Measurements from ENCODE around the gene SCIN. TPM values are rescaled to one million over a fixed set of nuclear protein-coding genes. Genes with fewer than 3 reads are reported as not detected.

SCIN gene
- total RNA-seq, 1 experiment from 2014 or later: 0.22 TPM

DNA sequence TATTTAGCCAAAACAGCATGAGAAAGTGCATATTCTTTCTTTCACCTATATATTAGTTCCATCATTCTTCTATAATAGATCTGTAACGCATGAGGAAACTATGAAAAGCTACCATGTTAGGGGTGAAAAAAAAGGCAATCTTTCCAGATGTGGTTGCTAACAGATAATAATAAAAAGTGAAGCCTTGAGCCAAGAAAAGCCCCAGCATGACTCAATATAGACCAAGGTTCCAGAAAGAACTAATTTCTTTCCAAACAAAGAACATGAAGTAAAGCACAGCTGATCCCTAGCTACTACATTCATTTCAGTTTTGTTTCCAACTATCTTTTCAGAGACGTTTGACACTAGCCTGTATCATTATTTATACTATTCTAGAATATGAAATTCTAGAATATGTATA lies 133.4 kb downstream of the SCIN start (continued):
- TF ChIP-seq, protein P1, sequence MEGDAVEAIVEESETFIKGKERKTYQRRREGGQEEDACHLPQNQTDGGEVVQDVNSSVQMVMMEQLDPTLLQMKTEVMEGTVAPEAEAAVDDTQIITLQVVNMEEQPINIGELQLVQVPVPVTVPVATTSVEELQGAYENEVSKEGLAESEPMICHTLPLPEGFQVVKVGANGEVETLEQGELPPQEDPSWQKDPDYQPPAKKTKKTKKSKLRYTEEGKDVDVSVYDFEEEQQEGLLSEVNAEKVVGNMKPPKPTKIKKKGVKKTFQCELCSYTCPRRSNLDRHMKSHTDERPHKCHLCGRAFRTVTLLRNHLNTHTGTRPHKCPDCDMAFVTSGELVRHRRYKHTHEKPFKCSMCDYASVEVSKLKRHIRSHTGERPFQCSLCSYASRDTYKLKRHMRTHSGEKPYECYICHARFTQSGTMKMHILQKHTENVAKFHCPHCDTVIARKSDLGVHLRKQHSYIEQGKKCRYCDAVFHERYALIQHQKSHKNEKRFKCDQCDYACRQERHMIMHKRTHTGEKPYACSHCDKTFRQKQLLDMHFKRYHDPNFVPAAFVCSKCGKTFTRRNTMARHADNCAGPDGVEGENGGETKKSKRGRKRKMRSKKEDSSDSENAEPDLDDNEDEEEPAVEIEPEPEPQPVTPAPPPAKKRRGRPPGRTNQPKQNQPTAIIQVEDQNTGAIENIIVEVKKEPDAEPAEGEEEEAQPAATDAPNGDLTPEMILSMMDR (IDR thresholded peaks at IDR 0.05 in 2 of 3, conservative IDR thresholded peaks at IDR 0.05 in 1 of 3; ENCODE audit: borderline replicate concordance in 1 of 3, insufficient read depth in 1 of 3, low read depth in 2 of 3, low read length in 2 of 3): no peak
- TF ChIP-seq SP1 (IDR thresholded peaks at IDR 0.05; ENCODE audit: low read depth) (no peak), FOSL1 (IDR thresholded peaks at IDR 0.05; ENCODE audit: low read depth) (no peak)

DNA sequence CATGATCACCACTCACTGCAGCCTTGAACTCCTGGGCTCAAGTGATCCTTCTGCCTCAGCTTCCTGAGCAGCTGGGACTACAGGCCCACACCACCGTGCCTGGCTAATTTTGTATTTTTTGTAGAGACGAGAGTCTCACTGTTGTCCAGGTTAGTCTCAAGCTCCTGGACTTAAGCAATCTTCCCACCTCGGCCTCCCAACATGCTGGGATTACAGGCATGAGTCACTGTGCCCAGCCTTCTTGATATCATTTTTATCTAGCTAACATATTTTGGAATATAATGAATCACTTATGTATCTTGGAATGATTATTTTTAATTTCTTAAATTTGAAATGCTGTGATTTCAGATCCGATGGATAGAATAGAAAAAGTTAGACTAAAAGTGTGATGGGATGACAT lies 135.4 kb downstream of the SCIN start:
- peak overlapping the region; percentile 54; the same call in 1 of the 2 replicates for H3K4me2 ChIP-seq (ENCODE audit: low read length)
- no peak for DNase-seq (ENCODE audit: low read depth, low spot score)

More for the DNA sequence above, 135.4 kb downstream of the SCIN start:
- ATAC-seq: no peak
- no peak overlapping the region for H2AFZ ChIP-seq (ENCODE audit: low read depth, low read length, poor library complexity, severe bottlenecking)
- peak overlapping the region; percentile 51; the same call in 1 of the 2 replicates for H3K27ac ChIP-seq (ENCODE audit: low read depth, low read length)
- peaks cover 25 to 26% of the 10 kb centered on the region in 2 experiments for H3K4me1 ChIP-seq (ENCODE audit: control insufficient read depth in 1 of 2, insufficient read depth in 2 of 2, low read length in 2 of 2)
- no peaks in the 10 kb centered on the region for H3K9me2 ChIP-seq (ENCODE audit: insufficient read depth)
- no peaks in the 10 kb centered on the region for H4K20me1 ChIP-seq (ENCODE audit: insufficient read depth)
- H3K79me2 ChIP-seq (ENCODE audit: insufficient read depth, low read length): no peaks in the 10 kb centered on the region
- POLR2A ChIA-PET: interaction anchor here (1.0 kb wide), 1 partner anchor 10 kb away, joined by 4 read pairs; no protein-coding TSS in a partner anchor
- BruUV-seq (replicated peaks): no TSS peak
- CTCF ChIA-PET: interaction anchor here (2.0 kb wide), 1 partner anchor 19 kb away, joined by 7 read pairs; the partner anchor contains the start of gene ARL4A
- TF ChIP-seq, protein P2, sequence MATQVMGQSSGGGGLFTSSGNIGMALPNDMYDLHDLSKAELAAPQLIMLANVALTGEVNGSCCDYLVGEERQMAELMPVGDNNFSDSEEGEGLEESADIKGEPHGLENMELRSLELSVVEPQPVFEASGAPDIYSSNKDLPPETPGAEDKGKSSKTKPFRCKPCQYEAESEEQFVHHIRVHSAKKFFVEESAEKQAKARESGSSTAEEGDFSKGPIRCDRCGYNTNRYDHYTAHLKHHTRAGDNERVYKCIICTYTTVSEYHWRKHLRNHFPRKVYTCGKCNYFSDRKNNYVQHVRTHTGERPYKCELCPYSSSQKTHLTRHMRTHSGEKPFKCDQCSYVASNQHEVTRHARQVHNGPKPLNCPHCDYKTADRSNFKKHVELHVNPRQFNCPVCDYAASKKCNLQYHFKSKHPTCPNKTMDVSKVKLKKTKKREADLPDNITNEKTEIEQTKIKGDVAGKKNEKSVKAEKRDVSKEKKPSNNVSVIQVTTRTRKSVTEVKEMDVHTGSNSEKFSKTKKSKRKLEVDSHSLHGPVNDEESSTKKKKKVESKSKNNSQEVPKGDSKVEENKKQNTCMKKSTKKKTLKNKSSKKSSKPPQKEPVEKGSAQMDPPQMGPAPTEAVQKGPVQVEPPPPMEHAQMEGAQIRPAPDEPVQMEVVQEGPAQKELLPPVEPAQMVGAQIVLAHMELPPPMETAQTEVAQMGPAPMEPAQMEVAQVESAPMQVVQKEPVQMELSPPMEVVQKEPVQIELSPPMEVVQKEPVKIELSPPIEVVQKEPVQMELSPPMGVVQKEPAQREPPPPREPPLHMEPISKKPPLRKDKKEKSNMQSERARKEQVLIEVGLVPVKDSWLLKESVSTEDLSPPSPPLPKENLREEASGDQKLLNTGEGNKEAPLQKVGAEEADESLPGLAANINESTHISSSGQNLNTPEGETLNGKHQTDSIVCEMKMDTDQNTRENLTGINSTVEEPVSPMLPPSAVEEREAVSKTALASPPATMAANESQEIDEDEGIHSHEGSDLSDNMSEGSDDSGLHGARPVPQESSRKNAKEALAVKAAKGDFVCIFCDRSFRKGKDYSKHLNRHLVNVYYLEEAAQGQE (IDR thresholded peaks at IDR 0.05; ENCODE audit: low read depth): no peak
- peak; percentile 17; the same call in 1 of the 2 replicates for TF ChIP-seq CEBPB (IDR thresholded peaks at IDR 0.05; ENCODE audit: low read depth)
- no peaks in the 10 kb centered on the region for H3K27me3 ChIP-seq (ENCODE audit: insufficient read depth, low read length)
- intact Hi-C loops (cut with micrococcal nuclease): no loop called here
- RAD21 ChIA-PET (ENCODE audit: low non-redundant PET in 1 of 2, low total read pairs in 2 of 2, uncharacterized antibody in 2 of 2, unreplicated experiment in 2 of 2): no interaction called here
- no peak overlapping the region for H3K4me3 ChIP-seq (replicated peaks in 1 of 2; ENCODE audit: low read depth in 1 of 2, low read length in 2 of 2)
- peaks cover 0 to 3% of the 10 kb centered on the region in 2 experiments; a peak in 1 of 4 replicates for H3K9me3 ChIP-seq (ENCODE audit: control insufficient read depth in 1 of 2, insufficient read depth in 1 of 2, low read depth in 1 of 2, low read length in 2 of 2)
- no peak overlapping the region for H3K9ac ChIP-seq (ENCODE audit: low read length)
- no peaks in the 10 kb centered on the region for H3K36me3 ChIP-seq (ENCODE audit: control insufficient read depth in 1 of 2, insufficient read depth in 2 of 2, low read length in 2 of 2)

All from HCT116 (cell line).